Adrenal gland (tissue), 12 donors: ENCODE measurements around the gene KCNK10. TPM values are rescaled to one million over a fixed set of nuclear protein-coding genes. Genes with fewer than 3 reads are reported as not detected.

Experiments used
- DNase-seq, 7 donors: peaks; one replicate each; pipeline ENCODE4 v3.0.0-alpha.2; 2019 to 2020
- H3K27ac ChIP-seq, 5 donors: fragments of 200-600 bp; sonication (generic) in 4 of 5; 1 replicate in 3 of 5; 2 replicates in 2 of 5; pipeline versions ENCODE4 v1.5.1 to v1.8.0; 2016 to 2020; ENCODE audit warnings: mild to moderate bottlenecking in 1 of 5
- H3K27me3 ChIP-seq: fragments of 200-600 bp; 2 replicates; pipeline ENCODE4 v1.8.0; 2021
- H3K36me3 ChIP-seq, 2 donors: fragments of 200-600 bp; replicated peaks in 1 of 2; 1 replicate in 1 of 2; 2 replicates in 1 of 2; pipeline versions ENCODE4 v1.5.1 to v1.8.0; 2018 to 2022
- H3K4me1 ChIP-seq, 2 donors: fragments of 200-600 bp; replicated peaks in 1 of 2; 1 replicate in 1 of 2; 2 replicates in 1 of 2; pipeline versions ENCODE4 v1.5.1 to v1.8.0; 2018 to 2021
- H3K4me3 ChIP-seq, 4 donors: fragments of 200-600 bp; sonication (generic) in 3 of 4; one replicate each; pipeline ENCODE4 v1.5.1; 2016 to 2018
- H3K9me3 ChIP-seq, 3 donors: fragments of 200-600 bp; sonication (generic) in 1 of 3; replicated peaks in 1 of 3; 1 replicate in 2 of 3; 2 replicates in 1 of 3; pipeline versions ENCODE4 v1.5.1 to v1.8.0; 2016 to 2021
- POLR2A ChIP-seq, 2 donors: fragments of 450-650 bp; IDR thresholded peaks; one replicate each; pipeline ENCODE4 v1.6.1; 2017; ENCODE audit warnings: antibody characterized with exemption in 2 of 2, mild to moderate bottlenecking in 2 of 2, moderate library complexity in 1 of 2
- WGBS, 4 donors: extraction: QIAGEN DNeasy Blood & Tissue Kit in 2 of 4; methylation state at CpG; one replicate each; pipeline versions ENCODE4 v1.1.5 to v1.1.7; 2013 to 2017; 5-methylcytosine and 5-hydroxymethylcytosine counted together
- intact Hi-C, 2 donors: fragments of 100-400 bp; cut with DNase I; formaldehyde crosslinking; loops; one replicate each; pipeline versions ENCODE4 v1.14.1 to v1.15.0; 2022 to 2023
- polyA plus RNA-seq, 3 donors: library from polyadenylated mRNA; stranded (reverse); fragments of 200-250 nt in 2 of 3; fragments of 350-450 nt in 1 of 3; fragmentation: Illumina TruSeq in 1 of 3; extraction: RNeasy Lipid Tissue Mini Kit (QIAGEN cat#74804) in 1 of 3; gene quantifications; one replicate each; pipeline ENCODE4 v1.2.3, GENCODE V29; 2013 to 2014
- total RNA-seq, 9 donors: library from RNA; depleted of rRNA in 4 of 9; stranded (reverse); fragments of >200 nt in 4 of 9; fragments of 120-200 nt in 1 of 9; fragmentation: NEBNext Ultra II Directional in 1 of 9; extraction: Animal tissue kit (Norgen Biotek cat#: 25700) in 1 of 9; gene quantifications; one replicate each; pipeline versions ENCODE4 v1.1.0 to v1.2.4, GENCODE V29; 2013 to 2023
- TF ChIP-seq, protein P1 (sequence below), 6 experiments: fragments of 450-650 bp in 4 of 6; fragments of 200-600 bp in 2 of 6; sonication (generic) in 1 of 6; IDR thresholded peaks; 1 replicate in 5 of 6; 2 replicates in 1 of 6; pipeline versions ENCODE4 v1.5.1 to v1.8.0; 2016 to 2021; ENCODE audit warnings: antibody characterized with exemption in 6 of 6, mild to moderate bottlenecking in 2 of 6, moderate library complexity in 1 of 6
- donor health status: healthy with polysubstance abuse.
- donor health status: Bipolar disorder and iron deficiency.
- donor health status: DM: yes; HTN: yes; CAD: no.
- donor health status: DM: no; HTN: no; CAD: no.
- donor health status: DM: no; HTN: no; CAD: no.
- donor health status: DM: yes; HTN: yes; CAD: no.

KCNK10 gene
- total and polyA plus RNA-seq, 12 donors = 0.03 to 1.1 (median 0.60) TPM; not detected in 7

DNA sequence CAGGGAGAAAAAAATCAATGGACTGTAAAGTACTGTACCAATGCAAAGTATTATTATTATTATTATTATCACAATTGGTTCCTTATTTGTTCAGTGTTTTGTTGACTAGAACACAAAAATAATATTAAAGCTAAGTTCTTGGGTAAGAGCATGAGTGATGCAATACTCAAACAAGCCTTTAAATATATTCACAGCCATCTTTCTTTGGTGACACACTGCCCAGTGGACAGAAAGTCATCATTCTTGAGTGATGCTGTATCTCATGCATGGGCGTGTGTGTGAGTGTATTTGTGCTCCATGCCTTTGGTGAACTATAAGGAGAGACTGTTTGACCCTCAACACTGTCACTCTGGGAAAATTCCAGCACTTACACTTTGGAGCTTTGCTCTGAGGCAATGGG is 93.6 kb downstream of the KCNK10 start:
- no peaks in the 10 kb centered on the region for H3K4me1 ChIP-seq
- no peaks in the 10 kb centered on the region for H3K9me3 ChIP-seq
- no peaks in the 10 kb centered on the region for H3K36me3 ChIP-seq
- DNase-seq = no peak
- TF ChIP-seq POLR2A (IDR thresholded peaks at IDR 0.05) = no peak
- TF ChIP-seq, protein P1, sequence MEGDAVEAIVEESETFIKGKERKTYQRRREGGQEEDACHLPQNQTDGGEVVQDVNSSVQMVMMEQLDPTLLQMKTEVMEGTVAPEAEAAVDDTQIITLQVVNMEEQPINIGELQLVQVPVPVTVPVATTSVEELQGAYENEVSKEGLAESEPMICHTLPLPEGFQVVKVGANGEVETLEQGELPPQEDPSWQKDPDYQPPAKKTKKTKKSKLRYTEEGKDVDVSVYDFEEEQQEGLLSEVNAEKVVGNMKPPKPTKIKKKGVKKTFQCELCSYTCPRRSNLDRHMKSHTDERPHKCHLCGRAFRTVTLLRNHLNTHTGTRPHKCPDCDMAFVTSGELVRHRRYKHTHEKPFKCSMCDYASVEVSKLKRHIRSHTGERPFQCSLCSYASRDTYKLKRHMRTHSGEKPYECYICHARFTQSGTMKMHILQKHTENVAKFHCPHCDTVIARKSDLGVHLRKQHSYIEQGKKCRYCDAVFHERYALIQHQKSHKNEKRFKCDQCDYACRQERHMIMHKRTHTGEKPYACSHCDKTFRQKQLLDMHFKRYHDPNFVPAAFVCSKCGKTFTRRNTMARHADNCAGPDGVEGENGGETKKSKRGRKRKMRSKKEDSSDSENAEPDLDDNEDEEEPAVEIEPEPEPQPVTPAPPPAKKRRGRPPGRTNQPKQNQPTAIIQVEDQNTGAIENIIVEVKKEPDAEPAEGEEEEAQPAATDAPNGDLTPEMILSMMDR (IDR thresholded peaks at IDR 0.05) = no peak
- 55 to 86% (median 72%) methylated on average over 1 of the region's 1 CpG for WGBS, 4 donors
- H3K27ac ChIP-seq = no peak overlapping the region
- no peaks in the 10 kb centered on the region for H3K27me3 ChIP-seq
- intact Hi-C loops = no loop called here
- no peak overlapping the region for H3K4me3 ChIP-seq

DNA sequence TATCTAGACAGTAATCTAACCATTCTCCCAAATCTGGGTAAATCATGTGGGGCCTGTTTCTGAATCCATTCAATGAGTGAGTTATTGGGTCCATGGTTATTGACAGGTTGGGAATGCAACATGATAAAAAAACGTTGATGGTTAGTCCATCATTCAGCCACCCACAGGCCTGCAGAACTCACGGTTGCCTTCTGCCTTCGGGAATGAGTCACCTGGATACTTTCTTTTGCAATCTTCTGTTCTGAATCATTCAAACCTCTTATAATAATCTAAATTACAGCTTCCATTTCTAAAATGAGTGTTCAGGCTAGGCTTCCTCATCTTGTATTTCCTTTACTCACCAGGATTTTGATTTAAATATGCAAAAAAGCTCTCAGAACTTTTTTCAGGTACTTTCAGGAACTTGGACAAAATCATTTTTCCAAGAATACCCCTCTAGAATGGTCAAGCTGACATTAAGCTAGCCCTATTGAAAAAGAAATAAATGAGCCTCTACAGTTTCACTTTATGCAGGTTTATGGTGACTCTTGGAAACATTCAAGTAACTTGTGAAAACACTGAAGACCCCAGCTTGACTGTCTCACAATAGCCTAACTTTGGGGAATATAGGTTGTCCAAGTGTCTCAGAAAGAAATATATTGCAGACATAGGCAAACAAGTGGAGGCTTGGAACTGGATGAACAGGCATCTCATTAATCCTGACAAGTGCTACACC is 94.4 kb downstream of the KCNK10 start:
- 42 to 54% (median 51%) methylated on average over 3 of the region's 3 CpGs for WGBS, 4 donors
- DNase-seq = no peak
- no peak for TF ChIP-seq POLR2A (IDR thresholded peaks at IDR 0.05)
- TF ChIP-seq, protein P1 (IDR thresholded peaks at IDR 0.05) = no peak
- H3K4me1 ChIP-seq = no peaks in the 10 kb centered on the region
- H3K27ac ChIP-seq = no peak overlapping the region
- H3K9me3 ChIP-seq = no peaks in the 10 kb centered on the region
- intact Hi-C loops = no loop called here
- H3K36me3 ChIP-seq = no peaks in the 10 kb centered on the region
- H3K4me3 ChIP-seq = no peak overlapping the region
- no peaks in the 10 kb centered on the region for H3K27me3 ChIP-seq

DNA sequence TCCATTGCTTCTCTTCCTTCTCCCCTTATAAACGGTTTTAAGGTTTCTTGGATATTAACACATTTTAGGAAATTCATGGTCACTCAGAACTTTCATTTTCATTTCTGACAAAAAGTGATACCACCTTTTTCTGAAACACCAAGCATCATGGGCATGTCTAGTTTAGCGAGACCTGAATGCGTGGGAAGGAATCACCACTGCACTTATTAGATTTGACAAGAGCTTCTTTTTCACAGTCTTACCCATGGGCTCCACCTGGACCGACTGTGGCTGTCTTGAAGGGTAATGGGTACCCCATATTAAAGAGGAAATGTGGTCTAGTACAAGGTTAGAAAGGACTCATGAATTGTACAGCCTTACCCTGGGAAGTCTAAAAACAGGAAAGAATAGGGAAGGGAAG is 95.4 kb downstream of the KCNK10 start:
- no peaks in the 10 kb centered on the region for H3K36me3 ChIP-seq
- H3K4me1 ChIP-seq = no peaks in the 10 kb centered on the region
- DNase-seq = no peak
- no peak overlapping the region for H3K4me3 ChIP-seq
- no peak overlapping the region for H3K27ac ChIP-seq
- H3K9me3 ChIP-seq = no peaks in the 10 kb centered on the region
- TF ChIP-seq, protein P1 (IDR thresholded peaks at IDR 0.05) = no peak
- intact Hi-C loops = no loop called here
- H3K27me3 ChIP-seq = no peaks in the 10 kb centered on the region
- WGBS, 4 donors = 74 to 89% (median 78%) methylated on average over 4 of the region's 4 CpGs

DNA sequence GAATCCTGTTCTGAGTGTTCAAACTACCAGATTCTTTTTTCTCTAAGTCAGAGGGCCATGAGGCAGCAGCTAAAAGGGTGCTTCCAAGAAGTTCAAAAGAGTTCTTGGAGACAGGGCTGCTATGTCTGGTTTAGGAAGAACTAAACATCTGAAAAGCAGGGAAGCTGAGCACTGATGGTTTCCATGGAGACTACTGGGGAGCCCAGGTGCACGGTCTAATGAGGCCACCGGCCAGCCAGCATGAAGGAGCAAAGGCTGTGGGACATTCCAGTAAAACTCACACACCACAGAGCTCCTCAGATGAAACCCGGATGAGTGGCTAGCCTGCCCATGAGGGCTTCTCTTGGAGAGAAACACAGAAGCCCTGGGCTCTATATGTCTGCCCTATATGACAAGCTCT is 97.3 kb downstream of the KCNK10 start:
- Histone ChIP-seq H3K27me3 (no peaks in the 10 kb centered on the region), H3K27ac (no peak overlapping the region), H3K4me3 (no peak overlapping the region), H3K9me3 (no peaks in the 10 kb centered on the region), H3K4me1 (no peaks in the 10 kb centered on the region), H3K36me3 (no peaks in the 10 kb centered on the region)
- 44 to 51% (median 47%) methylated on average over 3 of the region's 3 CpGs for WGBS, 4 donors
- intact Hi-C loops = no loop called here
- DNase-seq = no peak
- TF ChIP-seq, protein P1 (IDR thresholded peaks at IDR 0.05) = no peak
- no peak for TF ChIP-seq POLR2A (IDR thresholded peaks at IDR 0.05)
